Stomach smooth muscle (tissue), 2 donors: Measurements from ENCODE around the gene BAHCC1.

ENCODE experiments used
- H3K27ac ChIP-seq: one replicate; pipeline ENCODE4 v1.7.0; 2013; ENCODE audit warnings: mild to moderate bottlenecking, low read length, inconsistent platforms
- H3K27me3 ChIP-seq, 2 donors: one replicate each; pipeline ENCODE4 v1.7.0; 2013; ENCODE audit warnings: low read length in 2 of 2; ENCODE audit not compliant: insufficient read depth in 2 of 2, control insufficient read depth in 1 of 2
- H3K36me3 ChIP-seq, 2 donors: one replicate each; pipeline ENCODE4 v1.7.0; 2013; ENCODE audit warnings: low read length in 2 of 2; ENCODE audit not compliant: control insufficient read depth in 2 of 2, insufficient read depth in 2 of 2
- H3K4me1 ChIP-seq: one replicate; pipeline ENCODE4 v1.7.0; 2013; ENCODE audit warnings: low read length; ENCODE audit not compliant: control insufficient read depth, insufficient read depth
- H3K4me3 ChIP-seq, 2 donors: one replicate each; pipeline ENCODE4 v1.7.0; 2013; ENCODE audit warnings: low read length in 2 of 2
- H3K9ac ChIP-seq, 2 donors: one replicate each; pipeline ENCODE4 v1.7.0; 2013; ENCODE audit warnings: low read length in 2 of 2, mild to moderate bottlenecking in 1 of 2
- H3K9me3 ChIP-seq, 2 donors: one replicate each; pipeline ENCODE4 v1.7.0; 2013; ENCODE audit warnings: low read length in 2 of 2; ENCODE audit not compliant: control insufficient read depth in 2 of 2
- donor health status: healthy.
- donor health status: Pancreatic carcinoma.

BAHCC1 gene

DNA sequence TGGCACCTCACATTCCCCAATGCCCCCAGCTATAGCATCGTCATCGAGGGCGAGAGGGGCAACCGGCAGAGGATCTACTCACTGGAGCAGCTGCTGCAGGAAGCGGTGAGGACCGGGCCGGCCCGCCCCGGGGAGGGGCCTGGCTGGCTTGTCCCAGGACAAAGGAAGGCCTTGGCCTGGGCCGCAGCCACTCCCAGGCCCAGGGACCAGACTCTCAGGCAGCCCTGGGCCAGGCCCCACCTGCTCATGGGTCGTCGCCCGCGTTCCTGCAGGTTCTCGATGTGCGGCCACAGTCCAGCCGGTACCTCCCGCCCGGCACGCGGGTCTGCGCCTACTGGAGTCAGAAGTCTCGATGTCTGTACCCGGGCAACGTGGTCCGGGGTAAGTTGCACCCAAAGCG lies 64.0 kb downstream of the BAHCC1 start:
- Histone ChIP-seq H3K27ac (no peak overlapping the region), H3K4me1 (no peaks in the 10 kb centered on the region), H3K9ac (no peak overlapping the region), H3K9me3 (no peaks in the 10 kb centered on the region), H3K36me3 (peaks cover 0 to 9% of the 10 kb centered on the region in 2 donors), H3K4me3 (no peak overlapping the region), H3K27me3 (no peaks in the 10 kb centered on the region)

DNA sequence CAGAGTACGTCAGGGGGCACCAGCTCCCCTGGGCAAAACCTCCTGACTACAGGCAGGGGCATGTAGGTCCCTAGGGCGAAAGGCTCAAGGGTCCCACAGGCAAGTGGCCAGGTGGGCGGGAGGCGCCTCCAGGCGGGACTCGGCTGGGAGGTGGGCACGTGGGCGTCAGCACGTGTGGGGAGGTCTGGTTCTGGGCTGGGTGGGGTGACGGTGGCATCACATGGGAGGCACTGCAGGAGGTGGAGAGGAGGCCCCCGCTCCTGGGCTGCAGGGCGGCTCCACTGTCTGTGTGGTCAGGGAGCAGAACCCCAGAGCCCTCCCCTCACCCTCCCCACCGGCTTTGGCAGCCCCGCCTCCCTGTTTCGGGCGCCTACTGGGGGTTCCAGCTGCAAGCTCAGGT lies 64.6 kb downstream of the BAHCC1 start:
- no peak overlapping the region for H3K27ac ChIP-seq
- H3K4me1 ChIP-seq = no peaks in the 10 kb centered on the region
- H3K9me3 ChIP-seq = no peaks in the 10 kb centered on the region
- no peaks in the 10 kb centered on the region for H3K27me3 ChIP-seq
- H3K9ac ChIP-seq = no peak overlapping the region
- H3K4me3 ChIP-seq = no peak overlapping the region
- peaks cover 0 to 9% of the 10 kb centered on the region in 2 donors for H3K36me3 ChIP-seq

DNA sequence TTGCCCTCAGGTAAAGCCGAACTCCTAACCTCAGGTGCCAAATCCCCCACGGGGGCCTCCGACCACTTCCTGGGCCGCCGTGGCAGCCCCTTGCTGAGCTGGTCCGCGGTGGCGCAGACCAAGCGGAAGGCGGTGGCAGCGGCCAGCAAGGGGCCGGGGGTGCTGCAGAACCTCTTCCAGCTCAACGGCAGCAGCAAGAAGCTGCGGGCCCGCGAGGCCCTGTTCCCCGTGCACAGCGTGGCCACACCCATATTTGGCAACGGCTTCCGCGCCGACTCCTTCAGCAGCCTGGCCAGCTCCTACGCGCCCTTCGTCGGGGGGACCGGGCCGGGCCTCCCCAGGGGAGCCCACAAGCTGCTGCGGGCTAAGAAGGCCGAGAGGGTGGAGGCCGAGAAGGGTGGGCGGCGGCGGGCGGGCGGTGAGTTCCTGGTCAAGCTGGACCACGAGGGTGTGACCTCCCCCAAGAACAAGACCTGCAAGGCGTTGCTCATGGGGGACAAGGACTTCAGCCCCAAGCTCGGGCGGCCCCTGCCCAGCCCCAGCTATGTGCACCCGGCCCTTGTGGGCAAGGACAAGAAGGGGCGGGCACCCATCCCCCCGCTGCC lies 65.7 kb downstream of the BAHCC1 start:
- no peaks in the 10 kb centered on the region for H3K9me3 ChIP-seq
- no peaks in the 10 kb centered on the region for H3K27me3 ChIP-seq
- H3K27ac ChIP-seq = no peak overlapping the region
- no peak overlapping the region for H3K9ac ChIP-seq
- peaks cover 0 to 9% of the 10 kb centered on the region in 2 donors for H3K36me3 ChIP-seq
- no peaks in the 10 kb centered on the region for H3K4me1 ChIP-seq
- H3K4me3 ChIP-seq = no peak overlapping the region

DNA sequence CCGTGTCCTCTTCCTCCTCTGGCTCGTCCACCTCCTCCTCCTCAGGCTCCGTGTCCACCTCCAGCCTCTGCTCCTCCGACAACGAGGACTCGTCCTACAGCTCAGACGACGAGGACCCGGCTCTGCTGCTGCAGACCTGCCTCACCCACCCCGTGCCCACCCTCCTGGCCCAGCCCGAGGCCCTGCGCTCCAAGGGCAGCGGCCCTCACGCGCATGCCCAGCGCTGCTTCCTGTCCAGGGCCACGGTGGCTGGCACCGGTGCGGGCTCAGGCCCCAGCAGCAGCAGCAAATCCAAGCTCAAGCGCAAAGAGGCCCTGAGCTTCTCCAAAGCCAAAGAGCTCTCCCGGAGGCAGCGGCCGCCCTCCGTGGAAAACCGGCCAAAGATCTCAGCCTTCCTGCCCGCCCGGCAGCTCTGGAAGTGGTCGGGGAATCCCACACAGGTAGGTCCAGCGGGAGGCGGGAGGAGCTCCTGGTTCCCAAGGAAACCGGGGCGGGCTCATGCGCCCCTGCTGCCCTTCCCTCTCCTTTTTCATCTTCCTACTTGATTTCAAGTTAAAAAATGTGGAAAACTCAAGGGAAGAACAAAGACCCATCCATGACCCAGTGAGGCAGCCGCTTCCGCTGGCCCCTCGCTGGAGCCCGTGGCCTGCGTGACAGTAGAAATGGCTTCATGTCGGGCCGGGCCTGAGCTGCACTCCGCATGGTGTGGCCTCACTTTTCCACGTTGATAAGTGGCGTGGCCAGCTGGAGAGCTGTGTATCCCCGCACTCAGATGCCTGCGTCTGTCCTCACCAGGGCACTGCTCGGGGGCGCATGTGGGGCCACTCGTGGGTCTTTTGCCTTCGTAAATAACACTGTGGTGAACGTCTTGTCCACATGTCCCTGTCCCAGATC lies 66.6 kb downstream of the BAHCC1 start:
- Histone ChIP-seq H3K27ac (no peak overlapping the region), H3K9me3 (no peaks in the 10 kb centered on the region), H3K36me3 (peaks cover 0 to 9% of the 10 kb centered on the region in 2 donors), H3K4me3 (no peak overlapping the region), H3K4me1 (no peaks in the 10 kb centered on the region), H3K27me3 (no peaks in the 10 kb centered on the region), H3K9ac (no peak overlapping the region)

DNA sequence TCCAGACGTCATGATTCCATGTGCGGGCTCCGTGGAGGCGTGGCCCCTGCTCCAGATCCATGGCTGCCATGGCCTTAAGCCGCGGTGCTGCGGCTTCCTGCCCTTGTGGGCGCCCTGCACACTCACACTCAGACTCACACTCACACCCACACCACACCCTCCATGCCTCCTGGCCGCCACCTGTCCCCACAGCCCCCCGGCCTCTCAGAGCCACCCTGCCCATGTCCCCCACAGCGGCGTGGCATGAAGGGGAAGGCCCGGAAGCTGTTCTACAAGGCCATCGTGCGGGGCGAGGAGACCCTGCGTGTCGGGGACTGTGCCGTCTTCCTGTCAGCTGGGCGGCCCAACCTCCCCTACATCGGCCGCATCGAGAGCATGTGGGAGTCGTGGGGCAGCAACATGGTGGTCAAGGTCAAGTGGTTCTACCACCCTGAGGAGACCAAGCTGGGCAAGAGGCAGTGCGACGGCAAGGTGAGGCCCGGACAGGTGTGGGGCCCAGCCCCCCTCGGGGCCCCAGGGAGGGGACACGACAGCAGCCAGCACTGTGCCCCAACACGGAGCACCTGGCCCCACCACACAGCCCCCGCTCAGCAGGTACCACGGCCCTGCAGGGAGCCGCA lies 67.4 kb downstream of the BAHCC1 start:
- Histone ChIP-seq H3K4me3 (no peak overlapping the region), H3K27ac (no peak overlapping the region), H3K4me1 (no peaks in the 10 kb centered on the region), H3K9me3 (no peaks in the 10 kb centered on the region), H3K27me3 (no peaks in the 10 kb centered on the region), H3K9ac (no peak overlapping the region), H3K36me3 (peaks cover 0 to 9% of the 10 kb centered on the region in 2 donors)

DNA sequence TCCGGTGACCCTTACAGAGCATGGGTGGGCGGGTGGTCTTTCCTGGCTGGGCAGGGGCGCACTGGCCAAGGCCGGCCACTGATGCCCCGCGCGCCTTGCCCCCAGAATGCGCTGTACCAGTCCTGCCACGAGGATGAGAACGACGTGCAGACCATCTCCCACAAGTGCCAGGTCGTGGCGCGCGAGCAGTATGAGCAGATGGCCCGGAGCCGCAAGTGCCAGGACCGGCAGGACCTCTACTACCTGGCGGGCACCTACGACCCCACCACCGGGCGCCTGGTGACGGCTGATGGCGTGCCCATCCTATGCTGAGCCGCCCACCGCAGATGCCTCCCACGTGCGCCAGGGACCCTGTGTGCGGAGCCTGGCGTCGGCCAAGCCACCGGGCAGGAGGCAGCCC lies 68.2 kb downstream of the BAHCC1 start:
- H3K36me3 ChIP-seq = peaks cover 0 to 8% of the 10 kb centered on the region in 2 donors
- no peak overlapping the region for H3K9ac ChIP-seq
- H3K9me3 ChIP-seq = no peaks in the 10 kb centered on the region
- H3K27me3 ChIP-seq = no peaks in the 10 kb centered on the region
- no peaks in the 10 kb centered on the region for H3K4me1 ChIP-seq
- H3K4me3 ChIP-seq = no peak overlapping the region
- no peak overlapping the region for H3K27ac ChIP-seq

DNA sequence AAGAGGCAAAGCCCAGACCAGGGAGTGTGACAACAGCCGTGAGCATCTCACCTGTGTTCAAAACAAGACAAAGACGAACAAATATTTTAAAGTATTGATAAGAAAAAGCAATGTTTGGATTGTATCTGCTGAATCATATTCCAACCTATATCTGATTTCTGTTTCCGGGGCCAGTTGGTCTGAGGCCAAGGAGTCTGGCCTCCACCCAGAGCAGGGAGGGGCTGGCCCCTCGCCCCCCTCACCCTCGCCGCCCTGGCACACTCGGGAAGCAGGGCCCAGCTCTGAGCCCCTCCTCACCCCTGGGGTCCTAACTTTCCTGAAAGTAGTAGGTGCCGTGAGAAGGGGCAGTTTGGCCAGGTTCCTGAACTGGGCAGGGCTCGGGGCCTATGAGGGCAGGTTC lies 69.3 kb downstream of the BAHCC1 start:
- Histone ChIP-seq H3K9me3 (no peaks in the 10 kb centered on the region), H3K27me3 (no peaks in the 10 kb centered on the region), H3K4me1 (no peaks in the 10 kb centered on the region), H3K4me3 (no peak overlapping the region), H3K27ac (no peak overlapping the region), H3K36me3 (peaks cover 0 to 3% of the 10 kb centered on the region in 2 donors), H3K9ac (no peak overlapping the region)

DNA sequence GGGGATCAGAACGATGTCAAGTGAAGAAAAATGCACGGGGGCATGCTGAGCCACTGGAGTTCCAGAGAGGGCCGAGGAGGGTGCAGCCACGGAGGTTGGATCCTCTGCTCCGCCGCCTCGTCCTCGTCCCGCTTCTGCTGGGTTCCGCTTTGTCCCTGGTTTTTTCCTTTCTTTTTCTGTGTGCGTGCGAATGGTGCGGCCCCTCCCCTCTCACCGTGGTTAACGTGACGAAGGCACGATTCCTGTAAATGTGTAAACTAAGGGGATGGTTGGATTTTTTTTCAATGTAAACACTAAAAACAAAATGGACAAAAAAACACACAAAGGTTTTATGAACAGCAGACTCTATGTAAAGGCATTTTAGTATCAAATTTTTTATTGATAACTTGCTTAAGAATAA lies 70.7 kb downstream of the BAHCC1 start:
- no peak overlapping the region for H3K9ac ChIP-seq

DNA sequence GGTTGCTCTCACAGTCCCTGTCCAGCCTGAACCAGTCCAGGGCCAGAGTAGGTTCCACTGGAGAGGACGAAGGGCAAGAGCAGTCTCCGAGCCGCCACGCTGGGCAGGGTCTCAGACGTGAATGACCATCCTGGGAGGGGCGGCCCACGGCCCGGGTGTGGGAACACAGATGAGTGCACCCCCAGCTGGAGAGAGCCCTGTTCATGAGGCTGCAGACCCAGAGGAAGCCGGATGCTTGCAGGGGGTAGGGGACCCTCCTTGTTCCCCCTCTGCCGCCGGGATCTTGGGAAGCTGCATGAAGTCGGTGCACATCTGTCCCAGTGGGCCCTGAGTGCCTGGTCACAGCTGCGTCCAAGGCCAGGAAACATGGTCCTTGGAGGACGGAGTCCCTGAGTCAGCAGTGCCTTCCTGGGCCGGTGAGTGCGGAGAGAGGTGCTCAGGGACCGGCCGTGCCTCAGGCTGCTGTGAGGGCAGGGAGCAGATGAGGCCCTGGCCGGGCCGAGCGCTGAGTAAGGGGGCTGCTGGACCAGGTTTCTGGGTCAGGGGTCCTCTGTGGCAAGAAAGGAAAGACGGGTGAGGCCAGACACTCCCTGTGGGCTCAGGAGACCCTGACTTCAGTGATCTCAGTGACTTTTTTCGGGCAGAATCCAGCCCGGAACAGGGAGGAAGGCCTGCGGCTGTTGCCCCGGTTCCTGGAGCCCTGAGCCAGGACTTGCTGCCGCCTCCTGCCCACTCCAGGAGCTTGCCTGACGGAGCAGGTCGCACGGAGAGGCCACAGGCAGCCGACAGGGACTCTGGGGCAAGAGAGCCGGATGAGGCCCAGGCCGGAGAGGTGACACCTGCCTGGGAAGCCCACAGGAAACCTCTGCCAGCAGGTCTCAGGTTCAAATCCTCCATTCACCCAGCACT lies 71.6 kb downstream of the BAHCC1 start:
- Histone ChIP-seq H3K27ac (no peak overlapping the region), H3K4me3 (no peak overlapping the region), H3K27me3 (no peaks in the 10 kb centered on the region), H3K9ac (no peak overlapping the region), H3K4me1 (no peaks in the 10 kb centered on the region), H3K36me3 (peaks cover 0 to 3% of the 10 kb centered on the region in 2 donors), H3K9me3 (no peaks in the 10 kb centered on the region)

More for the DNA sequence above, 70.7 kb downstream of the BAHCC1 start:
- H3K36me3 ChIP-seq = peaks cover 0 to 3% of the 10 kb centered on the region in 2 donors
- H3K9me3 ChIP-seq = no peaks in the 10 kb centered on the region
- H3K4me1 ChIP-seq = no peaks in the 10 kb centered on the region
- H3K27me3 ChIP-seq = no peaks in the 10 kb centered on the region
- H3K4me3 ChIP-seq = no peak overlapping the region
- no peak overlapping the region for H3K27ac ChIP-seq

DNA sequence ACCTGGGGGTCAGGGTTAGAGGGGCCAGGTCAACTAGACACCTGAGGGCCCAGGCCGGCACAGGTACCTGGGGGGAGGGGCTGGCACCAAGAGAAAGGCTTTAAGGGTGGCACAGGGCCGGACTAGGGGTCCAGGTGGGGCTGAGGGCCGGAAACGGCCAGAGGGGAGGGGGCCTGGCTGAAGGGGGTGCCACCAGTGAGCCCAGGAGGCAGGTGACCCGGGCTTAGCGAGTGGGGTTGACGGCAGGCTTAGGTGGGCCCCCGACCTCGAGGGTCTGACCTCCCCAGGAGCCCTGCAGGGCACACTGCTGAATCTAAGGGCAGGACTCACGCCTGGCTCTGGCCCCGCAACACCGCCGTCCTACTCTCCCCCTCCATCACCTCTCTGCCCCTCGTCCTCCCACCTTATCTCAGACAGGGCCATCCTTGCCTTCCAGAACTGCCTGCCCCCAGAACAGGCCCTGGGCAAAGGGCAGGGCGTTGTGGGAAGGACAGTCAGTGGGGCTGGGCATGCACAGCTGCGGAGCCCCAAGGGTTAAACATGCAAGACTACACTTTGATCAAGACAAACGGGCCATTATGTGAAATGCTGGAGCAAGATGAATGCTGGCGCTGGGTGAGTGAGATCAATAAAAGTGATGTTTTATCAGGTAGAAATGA lies 73.0 kb downstream of the BAHCC1 start:
- H3K27ac ChIP-seq = no peak overlapping the region

More for the DNA sequence above, 73.0 kb downstream of the BAHCC1 start:
- H3K27me3 ChIP-seq = no peaks in the 10 kb centered on the region
- no peak overlapping the region for H3K9ac ChIP-seq
- no peak overlapping the region for H3K4me3 ChIP-seq
- H3K4me1 ChIP-seq = no peaks in the 10 kb centered on the region
- no peaks in the 10 kb centered on the region for H3K36me3 ChIP-seq
- H3K9me3 ChIP-seq = no peaks in the 10 kb centered on the region
